IMR-90 (cell line): ENCODE data around the gene VASN. TPM values are rescaled to one million over a fixed set of nuclear protein-coding genes. Genes with fewer than 3 reads are reported as not detected.

ENCODE experiments used
- ATAC-seq: fragments of 200-7000 bp; cut with Tn5 transposase; 2 replicates; pipeline ENCODE4 v1.9.1; 2020; ENCODE audit warnings: low read depth, mild to moderate bottlenecking, moderate library complexity
- BruUV-seq: library from RNA; stranded (reverse); fragments of 400-500 nt; replicated peaks from 2 replicates; lab custom pipeline; 2021; lab: Mats Ljungman, UMichigan
- CTCF ChIA-PET: fragments of 300-600 bp; formaldehyde crosslinking; extraction: SDS; loops from one replicate; lab custom pipeline; 2021; ENCODE audit warnings: antibody characterized with exemption; lab: Yijun Ruan, JAX
- POLR2A ChIA-PET: fragments of 300-600 bp; sonication (Branson Sonifier 250); formaldehyde crosslinking; loops from one replicate; lab custom pipeline; 2022; ENCODE audit warnings: antibody characterized with exemption; ENCODE audit not compliant: unreplicated experiment; lab: Charles Lee
- DNase-seq: peaks from one replicate; pipeline ENCODE4 v3.0.0; 2013
- H2AFZ ChIP-seq: replicated peaks from 2 replicates; pipeline ENCODE3; 2013; ENCODE audit warnings: low read length, mild to moderate bottlenecking; ENCODE audit not compliant: poor library complexity
- H2AK5ac ChIP-seq: 2 replicates; pipeline ENCODE4 v1.6.1; 2013; ENCODE audit warnings: low read depth, low read length, inconsistent platforms
- H2AK9ac ChIP-seq: replicated peaks from 2 replicates; pipeline ENCODE3; 2013; ENCODE audit warnings: mild to moderate bottlenecking, low read depth, low read length, moderate library complexity; ENCODE audit not compliant: poor library complexity
- H2BK120ac ChIP-seq: 2 replicates; pipeline ENCODE4 v1.6.1; 2013; ENCODE audit warnings: low read depth, low read length, inconsistent platforms
- H2BK15ac ChIP-seq: 3 replicates; pipeline ENCODE4 v1.6.1; 2013; ENCODE audit warnings: low read depth, low read length, inconsistent platforms
- H2BK20ac ChIP-seq: 2 replicates; pipeline ENCODE4 v1.6.1; 2013; ENCODE audit warnings: low read depth, mild to moderate bottlenecking, inconsistent platforms, low read length, moderate library complexity
- H2BK5ac ChIP-seq: 2 replicates; pipeline ENCODE4 v1.6.1; 2013; ENCODE audit warnings: mild to moderate bottlenecking, low read depth, low read length, inconsistent platforms; ENCODE audit not compliant: poor library complexity, severe bottlenecking
- H3K14ac ChIP-seq: replicated peaks from 2 replicates; pipeline ENCODE4 v1.6.1; 2013; ENCODE audit warnings: low read depth, low read length, inconsistent platforms
- H3K18ac ChIP-seq: 2 replicates; pipeline ENCODE4 v1.6.1; 2013; ENCODE audit warnings: low read depth, low read length, control low read depth
- H3K23ac ChIP-seq: 2 replicates; pipeline ENCODE4 v1.6.1; 2013; ENCODE audit warnings: low read depth, low read length, inconsistent platforms
- H3K27ac ChIP-seq: 2 replicates; pipeline ENCODE4 v1.5.1; 2013; ENCODE audit warnings: mild to moderate bottlenecking, control low read depth, low read length; ENCODE audit not compliant: insufficient read depth
- H3K27me3 ChIP-seq: 2 replicates; pipeline ENCODE4 v1.6.1; 2013; ENCODE audit warnings: low read length; ENCODE audit not compliant: control insufficient read depth, insufficient read depth
- H3K36me3 ChIP-seq: 2 replicates; pipeline ENCODE4 v1.6.1; 2013; ENCODE audit warnings: low read length, mixed read lengths; ENCODE audit not compliant: control insufficient read depth, insufficient read depth
- H3K4ac ChIP-seq: 2 replicates; pipeline ENCODE4 v1.6.1; 2013; ENCODE audit warnings: low read depth, low read length, inconsistent platforms
- H3K4me1 ChIP-seq: 2 replicates; pipeline ENCODE4 v1.6.1; 2013; ENCODE audit warnings: low read length, mixed read lengths; ENCODE audit not compliant: control insufficient read depth, insufficient read depth
- H3K4me2 ChIP-seq: 2 replicates; pipeline ENCODE4 v1.6.1; 2013; ENCODE audit warnings: low read depth, mild to moderate bottlenecking, control low read depth, low read length, moderate library complexity
- H3K4me3 ChIP-seq: 2 replicates; pipeline ENCODE4 v1.5.1; 2013; ENCODE audit warnings: low read depth, mild to moderate bottlenecking, control low read depth, low read length, moderate library complexity; ENCODE audit not compliant: insufficient read depth
- H3K56ac ChIP-seq: 2 replicates; pipeline ENCODE4 v1.6.1; 2013; ENCODE audit warnings: low read length, inconsistent platforms; ENCODE audit not compliant: insufficient read depth; ENCODE audit errors: extremely low read depth
- H3K79me1 ChIP-seq, 2 experiments: 2 replicates each; pipeline ENCODE4 v1.6.1; 2013; ENCODE audit warnings: low read length in 2 of 2, inconsistent platforms in 1 of 2, low read depth in 1 of 2
- H3K9ac ChIP-seq: 2 replicates; pipeline ENCODE4 v1.6.1; 2013; ENCODE audit warnings: low read depth, low read length, control low read depth
- H3K9me1 ChIP-seq: 2 replicates; pipeline ENCODE4 v1.6.1; 2013; ENCODE audit warnings: low read length, inconsistent platforms; ENCODE audit not compliant: insufficient read depth
- H3K9me3 ChIP-seq: 2 replicates; pipeline ENCODE4 v1.6.1; 2013; ENCODE audit warnings: low read length; ENCODE audit not compliant: control insufficient read depth, insufficient read depth
- H4K20me1 ChIP-seq: 2 replicates; pipeline ENCODE4 v1.6.1; 2013; ENCODE audit warnings: low read length, inconsistent platforms; ENCODE audit not compliant: insufficient read depth
- H4K5ac ChIP-seq: 2 replicates; pipeline ENCODE4 v1.6.1; 2013; ENCODE audit warnings: mild to moderate bottlenecking, low read depth, low read length, control low read depth
- H4K8ac ChIP-seq, 2 experiments: 2 replicates each; pipeline ENCODE4 v1.6.1; 2013; ENCODE audit warnings: low read depth in 2 of 2, low read length in 2 of 2, control low read depth in 1 of 2, inconsistent platforms in 1 of 2
- H4K91ac ChIP-seq: 2 replicates; pipeline ENCODE4 v1.6.1; 2013; ENCODE audit warnings: low read depth, low read length, inconsistent platforms; ENCODE audit not compliant: insufficient read depth
- CTCF ChIP-seq: conservative IDR thresholded peaks from 2 replicates; pipeline ENCODE4 v1.5.1; 2012; ENCODE audit warnings: mild to moderate bottlenecking, low read depth, low read length, improper control_type of control experiment
- MAZ ChIP-seq: IDR thresholded peaks from 2 replicates; pipeline ENCODE4 v1.6.1; 2012; ENCODE audit warnings: low read depth, mild to moderate bottlenecking, low read length, improper control_type of control experiment, moderate library complexity, borderline replicate concordance
- RAD21 ChIP-seq: IDR thresholded peaks from 2 replicates; pipeline ENCODE4 v1.6.1; 2012; ENCODE audit warnings: low read length, improper control_type of control experiment
- SMC3 ChIP-seq: fragments of 150-350 bp; IDR thresholded peaks from 2 replicates; pipeline ENCODE4 v1.6.1; 2016; ENCODE audit warnings: low read depth, mild to moderate bottlenecking, antibody characterized with exemption, low read length, moderate library complexity
- WGBS, 2 experiments: methylation state at CpG; one replicate each; pipeline versions ENCODE4 v1.1.5 to v1.1.7; 2013; ENCODE audit warnings: missing lambda C conversion rate in 2 of 2; ENCODE audit not compliant: insufficient read length in 1 of 2; ENCODE audit errors: extremely low coverage in 2 of 2; 5-methylcytosine and 5-hydroxymethylcytosine counted together
- dilution Hi-C: fragments of 300-500 bp; cut with HindIII; formaldehyde crosslinking; loops from one replicate; pipeline ENCODE4 v1.14.3; 2018; ENCODE audit warnings: low sequenced_read_pairs; ENCODE audit not compliant: unreplicated experiment
- in situ Hi-C: fragments of 300-500 bp; cut with MboI; formaldehyde crosslinking; loops from 3 replicates; pipeline ENCODE4 v1.14.3; 2019; ENCODE audit warnings: low sequenced_read_pairs, inconsistent platforms, mixed read lengths
- intact Hi-C: fragments of 100-400 bp; cut with micrococcal nuclease; formaldehyde crosslinking; loops from 2 replicates; pipeline ENCODE4 v1.10.0; 2022
- polyA plus RNA-seq, 3 experiments: library from polyadenylated mRNA; depleted of rRNA; stranded (reverse); fragments of >200 nt; gene quantifications; 2 replicates each; pipeline ENCODE4 v1.2.3, GENCODE V29; 2012; ENCODE audit warnings: low replicate concordance in 1 of 3
- total RNA-seq: library from RNA; depleted of rRNA; stranded (reverse); fragments of >200 nt; gene quantifications from 2 replicates; pipeline ENCODE4 v1.2.3, GENCODE V29; 2012

Gene VASN
- total and polyA plus RNA-seq, 2 of the 4 experiments (the other 2 are of a cell fraction) = 9.3 to 87.2 TPM

- Histone ChIP-seq H4K8ac (peak overlapping the region; percentile 31 to 74; a peak in 2 of 4 replicates), H2AFZ (peak overlapping the region; percentile 85), H3K4me3 (peak overlapping the region; percentile 5; the same call in 1 of the 2 replicates), H3K27ac (peak overlapping the region; percentile 67), H2BK15ac (peak overlapping the region; percentile 19; the same call in 1 of the 3 replicates), H3K9ac (peak overlapping the region; percentile 31), H3K56ac (0 out of 2 replicates have a peak overlapping the region, but pooled peaks have one; percentile 3), H2BK20ac (peak overlapping the region; percentile 65), H3K27me3 (no peaks in the 10 kb centered on the region), H4K5ac (peak overlapping the region; percentile 58; the same call in 1 of the 2 replicates), H3K23ac (peak overlapping the region; percentile 79), H3K9me3 (no peaks in the 10 kb centered on the region), H3K4me1 (peaks cover 33% of the 10 kb centered on the region), H2BK120ac (peak overlapping the region; percentile 85), H2AK9ac (peak overlapping the region; percentile 60), H3K4ac (peak overlapping the region; percentile 72), H3K79me1 (peaks cover 25 to 91% of the 10 kb centered on the region in 2 experiments), H3K18ac (peak overlapping the region; percentile 31), H2AK5ac (peak overlapping the region; percentile 77), H3K36me3 (peaks cover 11% of the 10 kb centered on the region), H3K9me1 (peaks cover 16% of the 10 kb centered on the region), H2BK5ac (peak overlapping the region; percentile 65), H4K20me1 (peaks cover 76% of the 10 kb centered on the region), H3K14ac (peak overlapping the region; percentile 45; the same call in 1 of the 2 replicates), H3K4me2 (peak overlapping the region; percentile 77), H4K91ac (peak overlapping the region; percentile 70)
- DNase-seq (peak; percentile 69), ATAC-seq (peak; percentile 73)
- no TSS peak for BruUV-seq
- TF ChIP-seq CTCF (peak; percentile 69), MAZ (no peak), SMC3 (peak; percentile 56), RAD21 (peak; percentile 71)
- WGBS, 2 experiments = 9% methylated on average over 15 of the region's 30 CpGs; no CpG with 5 or more reads in 1 of the 2 experiments
- intact Hi-C loops = loop anchor here (2.0 kb wide), 1 partner anchor 39 kb away; no protein-coding TSS in a partner anchor
- ChIA-PET CTCF (interaction anchor here (0.6 to 2.3 kb wide), 4 partner anchors 18 to 74 kb away, joined by 3 to 11 read pairs (median 4); no protein-coding TSS in a partner anchor), POLR2A (interaction anchor here (0.5 kb wide), 1 partner anchor 20 kb away, joined by 4 read pairs; no protein-coding TSS in a partner anchor)
- dilution Hi-C loops = no loop called here
- in situ Hi-C loops = no loop called here
Observed at GRCh38 chr16:4328046-4328781, 43.4 kb upstream of the VASN start.
